ENCODE results near the gene GNG3. TPM values are rescaled to one million over a fixed set of nuclear protein-coding genes. Genes with fewer than 3 reads are reported as not detected.

Gene GNG3
- total RNA-seq, 4 donors from 2014 or later: 0.52 TPM; not detected in 3

- Histone ChIP-seq H3K27ac (no peak overlapping the region), H3K27me3 (no peaks in the 10 kb centered on the region), H3K36me3 (no peaks in the 10 kb centered on the region), H3K4me3 (no peak overlapping the region), H3K9me3 (no peaks in the 10 kb centered on the region), H3K4me1 (peaks cover 6 to 14% of the 10 kb centered on the region in 2 donors)
- intact Hi-C loops (cut with DNase I; ENCODE audit: low total_unique reads): no loop called here
- DNase-seq: no peak
- TF ChIP-seq CTCF (IDR thresholded peaks at IDR 0.05) (no peak), POLR2A (IDR thresholded peaks at IDR 0.05) (no peak)
These were observed 5.4 kb downstream of the GNG3 start for GRCh38 chr11:62712861-62713260.

GRCh38 chr11:62713343-62713742 is 5.9 kb downstream of the GNG3 start:
- no peak for DNase-seq
- no peaks in the 10 kb centered on the region for H3K36me3 ChIP-seq

GRCh38 chr11:62715150-62716130 is 8.0 kb downstream of the GNG3 start:
- Histone ChIP-seq H3K4me3 (no peak overlapping the region), H3K9me3 (no peaks in the 10 kb centered on the region), H3K27me3 (no peaks in the 10 kb centered on the region), H3K36me3 (no peaks in the 10 kb centered on the region), H3K4me1 (peaks cover under 1 to 1% of the 10 kb centered on the region in 2 donors), H3K27ac (no peak overlapping the region)
- no peak for TF ChIP-seq POLR2A (IDR thresholded peaks at IDR 0.05)
- TF ChIP-seq CTCF (IDR thresholded peaks at IDR 0.05): no peak
- no peak for DNase-seq
- intact Hi-C loops (cut with DNase I; ENCODE audit: low total_unique reads): no loop called here

More at GRCh38 chr11:62713343-62713742, 5.9 kb downstream of the GNG3 start:
- no peaks in the 10 kb centered on the region for H3K27me3 ChIP-seq
- H3K27ac ChIP-seq: no peak overlapping the region
- TF ChIP-seq POLR2A (IDR thresholded peaks at IDR 0.05) (no peak), CTCF (IDR thresholded peaks at IDR 0.05) (no peak)
- no peak overlapping the region for H3K4me3 ChIP-seq
- H3K9me3 ChIP-seq: no peaks in the 10 kb centered on the region
- peaks cover 6 to 10% of the 10 kb centered on the region in 2 donors for H3K4me1 ChIP-seq
- intact Hi-C loops (cut with DNase I; ENCODE audit: low total_unique reads): no loop called here

GRCh38 chr11:62716206-62716605 is 8.7 kb downstream of the GNG3 start:
- Histone ChIP-seq H3K9me3 (no peaks in the 10 kb centered on the region), H3K36me3 (no peaks in the 10 kb centered on the region), H3K4me3 (no peak overlapping the region), H3K27ac (no peak overlapping the region), H3K27me3 (no peaks in the 10 kb centered on the region), H3K4me1 (no peaks in the 10 kb centered on the region)
- intact Hi-C loops (cut with DNase I; ENCODE audit: low total_unique reads): no loop called here
- TF ChIP-seq CTCF (IDR thresholded peaks at IDR 0.05) (no peak), POLR2A (IDR thresholded peaks at IDR 0.05) (no peak)
- DNase-seq: no peak

- H3K9me3 ChIP-seq: no peaks in the 10 kb centered on the region
- DNase-seq: no peak
- no peaks in the 10 kb centered on the region for H3K4me1 ChIP-seq
- no peak overlapping the region for H3K4me3 ChIP-seq
- H3K27ac ChIP-seq: no peak overlapping the region
- intact Hi-C loops (cut with DNase I; ENCODE audit: low total_unique reads): no loop called here
- TF ChIP-seq POLR2A (IDR thresholded peaks at IDR 0.05) (no peak), CTCF (IDR thresholded peaks at IDR 0.05) (no peak)
- no peaks in the 10 kb centered on the region for H3K36me3 ChIP-seq
- H3K27me3 ChIP-seq: no peaks in the 10 kb centered on the region
These were observed 9.3 kb downstream of the GNG3 start for GRCh38 chr11:62716816-62717215.

Data from uterus (tissue), 4 donors.